D721Med (cell line): ENCODE results near the gene FSCB.
"Not testable (repeated sequence)": the region's sequence is repeated elsewhere in the genome, so short reads cannot be mapped to it uniquely, and the experiment has no call there.

Source experiments
- DNase-seq: peaks from one replicate; pipeline ENCODE4 v3.0.0; 2011; ENCODE audit warnings: low spot score; ENCODE audit not compliant: insufficient read length
- FAIRE-seq: peaks from 2 replicates; lab custom pipeline; 2011; peaks lifted over from hg19 to GRCh38; lab: Jason Lieb, UNC
- CTCF ChIP-seq: IDR thresholded peaks from 2 replicates; pipeline ENCODE4 v1.5.1; 2012; ENCODE audit warnings: mild to moderate bottlenecking, control low read depth; ENCODE audit not compliant: insufficient read depth; ENCODE audit errors: missing control alignments

Gene FSCB

GRCh38 chr14:44507183-44507582 lies at the start of gene FSCB:
Gene FSCB (minus strand): TSS chr14:44507283. CDS start chr14:44506987, 296 bp downstream.
- no peak for TF ChIP-seq CTCF
- DNase-seq (no peak), FAIRE-seq (no peak)

- no peak for DNase-seq
- TF ChIP-seq CTCF, result no peak
- no peak for FAIRE-seq
These were observed 24.6 kb upstream of the FSCB start for GRCh38 chr14:44531658-44532057.

GRCh38 chr14:44530475-44530874 lies 23.4 kb upstream of the FSCB start:
- no peak for TF ChIP-seq CTCF
- FAIRE-seq, result peak; percentile 44
- no peak for DNase-seq

GRCh38 chr14:44529026-44529425 lies 21.9 kb upstream of the FSCB start:
- peak; percentile 32 for FAIRE-seq
- no peak for TF ChIP-seq CTCF
- no peak for DNase-seq

GRCh38 chr14:44528180-44528579 lies 21.1 kb upstream of the FSCB start:
- no peak for FAIRE-seq
- no peak for DNase-seq
- TF ChIP-seq CTCF, result no peak

GRCh38 chr14:44525237-44525636 lies 18.2 kb upstream of the FSCB start:
- no peak for TF ChIP-seq CTCF
- no peak for DNase-seq
- no peak for FAIRE-seq

- not testable (repeated sequence) for FAIRE-seq, DNase-seq
These were observed 8.6 kb upstream of the FSCB start for GRCh38 chr14:44515668-44516067.

- FAIRE-seq (no peak), DNase-seq (no peak)
- TF ChIP-seq CTCF, result no peak
These were observed 1.8 kb upstream of the FSCB start for GRCh38 chr14:44508834-44509233.
